HG03565 (cell line): ENCODE results near the gene FGGY.

Experiments
- ATAC-seq: cut with Tn5 transposase; IDR thresholded peaks from one replicate; pipeline ENCODE4 v1.9.1; 2021; ENCODE audit warnings: mild to moderate bottlenecking, moderate library complexity; ENCODE audit not compliant: unreplicated experiment

Gene FGGY

DNA sequence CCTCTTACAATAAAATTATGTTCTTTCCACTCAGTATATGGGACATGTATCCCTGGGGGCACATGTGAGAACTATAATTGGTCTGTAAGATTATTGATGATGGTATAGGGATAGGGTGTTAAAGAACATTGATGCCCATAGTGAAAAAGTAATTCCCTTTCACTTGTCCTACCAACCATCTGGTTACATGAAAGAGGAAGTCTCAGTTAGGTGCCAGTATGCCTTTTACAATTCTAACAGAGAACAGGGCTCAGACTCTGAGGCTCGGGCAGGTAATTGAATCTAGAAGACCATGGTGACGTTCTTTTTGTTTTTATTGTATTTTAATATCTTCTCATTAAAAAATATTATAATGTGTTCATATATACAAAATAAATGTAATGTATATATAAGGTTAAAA, 113.6 kb downstream of the FGGY start:
- no peak for ATAC-seq

DNA sequence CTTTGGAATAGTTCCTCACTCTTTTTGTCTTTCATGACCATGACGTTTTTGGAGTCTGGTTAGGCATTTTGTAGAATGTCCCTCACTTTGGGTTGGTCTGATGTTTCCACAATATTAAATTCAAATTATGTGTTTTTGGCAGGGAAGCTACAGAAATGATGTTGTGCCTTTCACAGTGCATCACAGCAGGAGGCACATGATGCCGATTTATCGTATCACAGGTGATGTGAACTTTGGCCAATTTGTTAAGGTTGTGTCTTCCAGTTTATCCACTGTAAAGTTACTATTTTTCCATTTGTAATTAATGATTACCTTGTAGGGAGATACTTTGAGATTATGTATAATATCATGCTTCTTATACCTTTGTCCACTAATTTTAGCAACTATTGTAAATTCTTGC, 114.3 kb downstream of the FGGY start:
- no peak for ATAC-seq

DNA sequence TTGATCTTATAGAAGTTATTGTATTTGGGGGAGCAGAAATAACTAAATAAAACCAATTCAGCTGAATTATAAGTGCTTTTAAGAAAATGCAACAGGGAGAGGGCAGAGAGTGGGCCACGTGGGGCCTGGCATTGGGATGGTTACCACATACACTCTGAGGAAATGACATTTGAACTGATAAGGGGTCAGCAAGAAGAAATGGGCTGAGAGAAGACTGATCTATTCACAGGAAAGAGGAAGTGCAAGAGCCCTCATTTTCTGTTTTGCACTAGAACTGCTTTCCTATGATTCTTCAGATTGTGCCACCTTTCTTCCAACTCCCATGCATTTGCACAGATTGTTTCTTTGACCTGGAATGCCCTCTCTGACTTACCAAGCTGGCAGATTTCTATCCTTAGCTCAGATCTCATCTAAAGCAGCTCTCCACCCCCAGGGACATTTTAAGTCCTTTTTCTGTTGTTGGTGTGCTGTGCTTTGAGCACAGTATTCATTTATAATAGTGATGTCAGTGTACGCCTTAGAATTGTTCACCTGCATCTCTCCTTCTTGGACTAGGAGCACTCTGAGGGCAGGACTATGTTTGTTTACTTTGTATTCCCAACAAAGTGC, 115.9 kb downstream of the FGGY start:
- ATAC-seq = peak; percentile 44

DNA sequence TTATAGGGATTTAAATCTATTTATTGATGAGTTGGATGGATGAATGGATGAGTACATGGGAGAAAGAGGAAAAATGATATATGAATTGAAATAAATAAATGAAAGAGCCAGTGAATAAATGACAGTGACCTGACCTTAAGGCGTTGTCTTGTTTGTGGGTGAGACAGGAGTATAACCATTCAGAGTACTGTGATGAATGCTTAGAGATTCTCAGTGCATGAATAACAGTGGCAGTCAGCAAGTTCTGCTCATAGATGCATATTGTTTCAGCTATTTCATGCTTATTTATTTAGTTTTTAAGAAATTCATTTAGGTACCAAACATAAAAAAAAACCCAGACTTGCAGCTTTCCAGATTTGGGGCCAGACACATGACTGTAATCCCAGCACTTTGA, 116.4 kb downstream of the FGGY start:
- no peak for ATAC-seq

DNA sequence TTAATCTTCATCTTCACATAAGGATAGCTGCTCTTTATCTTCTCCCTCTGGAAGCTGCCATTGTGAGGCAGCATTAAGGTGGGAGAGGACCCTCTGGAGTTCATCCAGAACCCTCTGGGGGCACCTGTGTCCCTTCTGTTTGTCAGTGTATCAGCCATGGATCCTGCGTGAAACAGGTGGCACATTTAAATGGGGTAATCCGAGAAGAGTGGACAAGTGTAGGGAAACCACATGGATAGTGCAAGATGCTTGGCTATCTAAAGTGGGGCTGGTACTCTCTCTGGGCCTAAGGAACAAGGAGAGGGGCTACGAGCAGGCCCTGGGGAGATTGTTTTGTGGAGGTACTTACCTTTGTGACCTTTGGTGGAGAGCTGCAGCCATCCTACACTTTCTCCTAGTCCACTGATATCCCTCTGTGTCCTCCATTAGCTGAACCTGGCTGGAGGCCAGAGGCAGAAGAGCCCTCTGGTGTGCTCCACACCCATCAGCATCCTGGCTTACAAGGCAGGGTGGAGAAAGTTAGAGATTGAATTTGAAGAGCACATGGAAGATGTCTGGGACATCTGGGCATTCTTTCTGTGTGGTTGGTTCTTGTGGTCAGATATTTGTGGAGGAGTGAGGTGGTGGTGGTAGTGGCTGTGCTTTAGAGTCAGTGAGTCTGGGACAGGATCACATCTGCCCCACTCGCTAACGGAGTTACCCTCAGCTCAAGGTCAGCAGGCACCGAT, 117.7 kb downstream of the FGGY start:
- ATAC-seq = no peak

DNA sequence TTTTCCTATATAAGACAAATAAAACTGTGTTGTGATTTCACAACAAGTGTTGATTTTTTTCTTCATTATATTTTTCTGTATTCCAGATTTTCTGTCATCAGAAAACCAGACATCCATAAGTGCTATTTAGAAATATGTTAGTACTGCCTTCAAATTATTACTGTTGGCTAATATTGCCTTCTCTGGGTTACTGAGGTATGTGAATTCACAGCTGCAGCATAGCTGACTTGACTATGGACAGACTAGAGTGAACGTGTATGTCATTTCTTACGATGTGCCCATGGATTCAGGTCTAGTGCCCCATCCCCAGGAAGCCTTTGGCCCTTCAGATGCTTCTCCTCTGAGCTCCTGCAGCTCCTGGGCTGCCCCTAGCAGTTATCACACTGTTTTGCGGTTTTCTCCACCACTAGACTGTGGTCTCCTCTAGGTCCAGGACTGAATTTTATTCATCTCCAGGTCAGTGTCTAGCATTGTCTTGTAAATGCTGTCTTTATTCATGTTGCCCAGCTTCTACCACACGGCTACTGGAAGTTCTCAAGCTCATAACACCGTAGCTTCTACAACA, 118.5 kb downstream of the FGGY start:
- no peak for ATAC-seq

GRCh38 chr1:59415881-59416280, 119.0 kb downstream of the FGGY start:
- no peak for ATAC-seq

GRCh38 chr1:59417406-59417805, 120.5 kb downstream of the FGGY start:
- ATAC-seq = no peak

DNA sequence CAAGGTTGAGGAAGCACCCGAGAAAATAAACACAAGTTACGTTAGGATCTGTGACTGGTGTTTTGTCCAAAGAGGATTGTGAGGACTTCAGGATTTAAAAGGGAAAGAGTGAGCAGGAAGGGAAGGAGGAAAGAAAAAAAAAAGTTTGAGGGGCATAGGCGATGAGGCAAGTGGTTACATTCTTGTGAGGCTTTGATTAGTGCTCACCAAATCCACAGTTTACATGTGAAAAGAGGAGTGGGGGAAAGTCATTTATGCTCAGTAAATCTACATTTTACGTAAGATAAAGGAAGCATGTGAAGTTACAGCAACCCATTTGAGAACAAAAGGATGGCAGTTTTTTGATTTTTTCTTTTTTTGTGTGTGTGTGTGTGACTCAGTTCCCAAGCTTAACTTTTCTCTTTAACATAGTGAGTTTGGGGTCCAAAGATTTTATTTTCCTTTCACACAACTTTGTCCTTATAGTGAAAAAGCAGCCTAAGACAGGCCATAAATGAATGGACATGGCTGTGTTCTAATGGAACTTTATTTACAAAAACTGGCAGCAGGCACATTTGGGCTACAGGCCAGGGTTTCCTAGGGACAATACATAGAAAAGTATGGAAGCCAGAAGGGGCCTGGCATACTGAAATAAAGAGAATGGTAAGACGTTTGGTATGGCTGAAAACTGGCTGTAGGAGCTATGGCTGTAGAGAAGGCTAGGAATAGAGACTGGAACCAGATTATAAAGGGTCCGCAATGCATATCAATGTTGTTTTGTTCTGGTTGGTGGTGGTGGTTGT, 121.7 kb downstream of the FGGY start:
- ATAC-seq = no peak

GRCh38 chr1:59419361-59420140, 122.7 kb downstream of the FGGY start:
- ATAC-seq = no peak

GRCh38 chr1:59421232-59421920, 124.5 kb downstream of the FGGY start:
- ATAC-seq = no peak

- ATAC-seq = no peak
Observed at GRCh38 chr1:59422921-59423575, 126.2 kb downstream of the FGGY start.

GRCh38 chr1:59427155-59427554, 130.3 kb downstream of the FGGY start:
- no peak for ATAC-seq

DNA sequence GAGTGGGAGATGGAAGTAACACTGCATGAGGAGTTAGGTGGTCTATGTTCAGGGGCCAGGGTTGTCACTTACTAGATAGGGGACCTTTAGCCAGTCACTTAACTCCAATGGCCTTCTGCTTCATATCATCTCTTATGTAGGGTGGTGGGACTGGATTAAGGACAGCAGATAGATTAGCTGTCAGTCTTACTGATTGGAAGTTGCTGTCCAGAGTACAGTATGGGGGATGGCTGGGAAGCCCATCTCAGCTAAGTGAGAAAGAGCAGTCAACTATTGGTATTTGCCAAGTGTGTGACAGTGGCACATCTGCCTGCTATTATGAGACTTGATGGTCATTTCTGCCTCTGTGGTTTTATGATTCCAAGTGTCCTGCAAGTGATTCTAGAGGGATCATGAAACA, 130.9 kb downstream of the FGGY start:
- no peak for ATAC-seq

- ATAC-seq = no peak
Observed at GRCh38 chr1:59428828-59429227, 131.9 kb downstream of the FGGY start.

DNA sequence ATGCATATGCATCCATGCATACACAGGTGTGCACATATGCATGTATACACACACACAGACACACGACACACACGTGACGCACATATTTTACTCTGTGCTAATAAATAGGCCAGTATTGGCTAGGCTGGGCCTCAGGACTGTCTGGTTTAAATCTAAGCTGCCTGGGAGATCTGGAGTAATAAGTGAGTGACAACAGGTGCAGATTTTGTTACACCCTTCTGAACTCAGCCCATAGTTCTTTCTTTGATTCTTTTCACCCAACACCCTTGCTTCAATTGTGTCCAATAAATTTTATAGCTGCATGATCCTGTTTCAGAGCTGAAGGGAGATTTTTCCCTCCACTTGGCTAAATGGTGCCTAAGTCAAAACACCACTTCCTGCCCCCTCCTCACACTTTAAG, 132.8 kb downstream of the FGGY start:
- no peak for ATAC-seq

GRCh38 chr1:59431566-59432294, 134.8 kb downstream of the FGGY start:
- ATAC-seq = no peak

DNA sequence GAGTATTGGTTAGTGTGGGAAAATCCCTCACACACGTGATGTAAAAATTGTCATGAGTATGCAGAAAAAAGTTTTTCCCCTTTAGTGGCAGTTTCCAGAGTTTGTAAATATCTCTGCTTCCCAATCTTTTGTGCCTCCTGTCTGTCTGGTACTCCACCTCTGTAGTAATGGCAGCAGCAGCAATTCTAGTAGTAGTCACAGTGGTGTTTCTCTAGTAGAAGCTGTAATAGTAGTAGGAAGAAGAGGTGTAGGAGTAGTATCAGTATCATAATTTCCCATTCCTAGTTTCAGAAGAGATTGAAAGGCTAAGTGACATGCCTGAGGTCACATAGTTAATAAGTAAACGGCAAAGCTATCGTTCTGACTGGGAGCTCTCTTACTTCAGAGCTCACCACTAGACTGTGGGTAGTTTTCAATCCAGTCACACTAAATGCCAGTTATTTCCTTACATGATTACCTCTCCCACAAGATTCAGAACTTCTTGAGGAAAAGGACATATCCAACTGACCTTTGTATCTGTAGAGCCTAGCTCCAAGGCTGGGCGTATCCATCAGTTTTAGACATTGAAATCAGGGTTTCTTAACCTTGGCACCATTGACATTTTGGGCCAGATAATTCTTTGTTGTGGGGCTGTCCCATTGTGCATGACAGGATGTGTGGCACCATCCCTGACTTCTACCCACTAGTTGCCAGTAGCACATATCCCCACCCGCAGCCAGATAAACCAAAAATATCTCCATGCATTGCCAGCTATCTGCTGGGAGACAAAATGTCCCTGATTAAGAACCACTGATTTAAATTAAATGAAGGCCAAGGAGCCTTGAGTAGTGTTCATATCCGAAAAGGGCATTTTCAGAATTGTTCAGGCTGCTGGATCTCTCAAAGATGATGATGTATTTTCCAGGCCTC, 135.9 kb downstream of the FGGY start:
- ATAC-seq = peak; percentile 90
